Measurements from ENCODE around the gene DCAF5.
A peak's percentile ranks its signal among the peaks of the same experiment; 100 is the strongest.

DCAF5 gene

DNA sequence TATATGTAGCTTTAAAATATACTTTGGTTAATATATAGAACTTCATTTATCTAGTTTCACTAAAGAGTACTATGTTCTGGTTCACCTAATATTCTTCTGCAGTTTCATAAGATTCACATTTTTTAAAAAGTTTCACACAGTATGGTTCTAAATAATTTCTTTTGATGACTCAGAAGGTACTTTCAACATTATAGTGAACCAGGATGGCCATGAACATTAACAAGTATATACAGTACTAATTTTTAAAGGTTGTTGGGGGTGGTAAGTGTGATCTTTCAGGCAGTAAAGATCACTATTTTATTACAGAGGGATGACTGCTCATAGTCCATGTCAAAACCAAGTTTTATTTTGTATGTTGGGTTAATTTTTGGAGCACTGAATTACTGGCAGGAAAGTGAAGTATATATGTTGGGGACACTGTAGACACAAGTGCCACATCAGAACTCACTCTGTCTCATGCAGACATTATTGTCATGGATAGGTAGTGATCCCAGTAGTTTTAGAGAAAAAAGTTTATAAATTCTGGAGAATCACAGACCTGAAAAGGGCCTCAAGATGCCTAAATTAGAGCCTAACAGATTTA lies 60.0 kb downstream of the DCAF5 start:
- TF ChIP-seq, protein P1, sequence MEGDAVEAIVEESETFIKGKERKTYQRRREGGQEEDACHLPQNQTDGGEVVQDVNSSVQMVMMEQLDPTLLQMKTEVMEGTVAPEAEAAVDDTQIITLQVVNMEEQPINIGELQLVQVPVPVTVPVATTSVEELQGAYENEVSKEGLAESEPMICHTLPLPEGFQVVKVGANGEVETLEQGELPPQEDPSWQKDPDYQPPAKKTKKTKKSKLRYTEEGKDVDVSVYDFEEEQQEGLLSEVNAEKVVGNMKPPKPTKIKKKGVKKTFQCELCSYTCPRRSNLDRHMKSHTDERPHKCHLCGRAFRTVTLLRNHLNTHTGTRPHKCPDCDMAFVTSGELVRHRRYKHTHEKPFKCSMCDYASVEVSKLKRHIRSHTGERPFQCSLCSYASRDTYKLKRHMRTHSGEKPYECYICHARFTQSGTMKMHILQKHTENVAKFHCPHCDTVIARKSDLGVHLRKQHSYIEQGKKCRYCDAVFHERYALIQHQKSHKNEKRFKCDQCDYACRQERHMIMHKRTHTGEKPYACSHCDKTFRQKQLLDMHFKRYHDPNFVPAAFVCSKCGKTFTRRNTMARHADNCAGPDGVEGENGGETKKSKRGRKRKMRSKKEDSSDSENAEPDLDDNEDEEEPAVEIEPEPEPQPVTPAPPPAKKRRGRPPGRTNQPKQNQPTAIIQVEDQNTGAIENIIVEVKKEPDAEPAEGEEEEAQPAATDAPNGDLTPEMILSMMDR (conservative IDR thresholded peaks at IDR 0.05; ENCODE audit: low read length): no peak
- TF ChIP-seq EZH2phosphoT487 (IDR thresholded peaks at IDR 0.05; ENCODE audit: borderline replicate concordance): no peak
- no peaks in the 10 kb centered on the region for H3K9me3 ChIP-seq (ENCODE audit: insufficient read depth, low read depth, low read length)
- H3K4me3 ChIP-seq (ENCODE audit: low read length, poor library complexity, severe bottlenecking): no peak overlapping the region
- H3K36me3 ChIP-seq (ENCODE audit: insufficient read depth, low read length): peaks cover 55% of the 10 kb centered on the region
- no peaks in the 10 kb centered on the region for H3F3A ChIP-seq (ENCODE audit: low read depth)
- H4K20me1 ChIP-seq (ENCODE audit: insufficient read depth, low read length, poor library complexity, severe bottlenecking): peaks cover 3% of the 10 kb centered on the region
- no peak overlapping the region for H3K4me2 ChIP-seq (ENCODE audit: low read depth, low read length, poor library complexity, severe bottlenecking)
- H2AFZ ChIP-seq (ENCODE audit: low read length): no peak overlapping the region
- no peak overlapping the region for H3K9ac ChIP-seq (ENCODE audit: low read depth, low read length, poor library complexity, severe bottlenecking)
- H3K9me2 ChIP-seq (replicated peaks; ENCODE audit: low read depth, low read length): no peaks in the 10 kb centered on the region
- H3K79me2 ChIP-seq (ENCODE audit: insufficient read depth, low read length): no peaks in the 10 kb centered on the region
- no peaks in the 10 kb centered on the region for H3K27me3 ChIP-seq (ENCODE audit: insufficient read depth, low read length, poor library complexity, severe bottlenecking)
- peaks cover 9% of the 10 kb centered on the region for H3K4me1 ChIP-seq (ENCODE audit: insufficient read depth, low read length, poor library complexity, severe bottlenecking)

DNA sequence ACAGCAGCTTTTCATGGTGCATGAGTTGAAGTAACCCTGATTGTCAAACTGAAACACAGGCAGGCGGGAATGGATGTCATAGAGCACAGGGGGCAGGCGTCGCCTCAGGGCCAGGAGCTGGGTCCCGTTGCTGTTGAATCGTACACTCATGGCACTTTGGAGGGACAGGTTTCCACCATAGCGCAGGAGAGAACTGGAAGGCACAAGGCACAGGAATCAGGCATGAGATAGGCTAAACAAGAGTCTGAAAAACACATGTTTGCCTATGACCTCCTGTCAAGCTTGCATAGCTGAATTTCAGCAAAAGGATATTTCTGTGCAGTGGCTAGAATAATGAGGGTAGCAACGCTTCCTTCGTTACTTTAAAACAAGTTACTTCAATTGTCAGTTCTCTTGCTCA lies 61.2 kb downstream of the DCAF5 start:
- Histone ChIP-seq H3K4me2 (ENCODE audit: low read depth, low read length, poor library complexity, severe bottlenecking) (no peak overlapping the region), H3K4me3 (ENCODE audit: low read length, poor library complexity, severe bottlenecking) (no peak overlapping the region), H2AFZ (ENCODE audit: low read length) (no peak overlapping the region), H3K27me3 (ENCODE audit: insufficient read depth, low read length, poor library complexity, severe bottlenecking) (no peaks in the 10 kb centered on the region), H3K9ac (ENCODE audit: low read depth, low read length, poor library complexity, severe bottlenecking) (no peak overlapping the region), H3K79me2 (ENCODE audit: insufficient read depth, low read length) (no peaks in the 10 kb centered on the region), H4K20me1 (ENCODE audit: insufficient read depth, low read length, poor library complexity, severe bottlenecking) (peaks cover 3% of the 10 kb centered on the region), H3K9me3 (ENCODE audit: insufficient read depth, low read depth, low read length) (no peaks in the 10 kb centered on the region), H3K9me2 (replicated peaks; ENCODE audit: low read depth, low read length) (no peaks in the 10 kb centered on the region), H3K4me1 (ENCODE audit: insufficient read depth, low read length, poor library complexity, severe bottlenecking) (peaks cover 9% of the 10 kb centered on the region), H3F3A (ENCODE audit: low read depth) (no peaks in the 10 kb centered on the region), H3K36me3 (ENCODE audit: insufficient read depth, low read length) (peaks cover 67% of the 10 kb centered on the region)
- no peak for TF ChIP-seq EZH2phosphoT487 (IDR thresholded peaks at IDR 0.05; ENCODE audit: borderline replicate concordance)
- TF ChIP-seq, protein P1 (conservative IDR thresholded peaks at IDR 0.05; ENCODE audit: low read length): no peak

DNA sequence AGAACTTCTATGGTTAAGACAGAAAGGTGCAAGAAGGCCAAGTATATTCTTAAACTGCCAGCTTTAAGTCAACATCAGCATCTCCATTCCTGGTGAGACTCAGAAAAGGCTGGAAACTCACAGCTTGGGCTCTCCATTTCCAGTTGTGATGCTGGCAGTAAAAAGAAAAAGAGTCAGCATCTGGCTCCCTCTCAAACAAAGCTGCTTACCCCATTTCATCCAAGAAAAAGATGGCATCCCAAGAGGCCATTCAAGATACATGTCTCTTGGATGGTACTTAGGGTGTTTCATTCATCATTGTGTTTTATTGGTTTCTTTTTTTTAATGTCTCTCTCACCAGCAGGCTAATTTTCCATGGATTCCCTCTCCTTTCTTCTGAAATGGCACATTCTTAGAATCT lies 61.9 kb downstream of the DCAF5 start:
- H3K36me3 ChIP-seq (ENCODE audit: insufficient read depth, low read length): peaks cover 71% of the 10 kb centered on the region
- no peaks in the 10 kb centered on the region for H3F3A ChIP-seq (ENCODE audit: low read depth)
- H3K9ac ChIP-seq (ENCODE audit: low read depth, low read length, poor library complexity, severe bottlenecking): no peak overlapping the region
- H3K4me1 ChIP-seq (ENCODE audit: insufficient read depth, low read length, poor library complexity, severe bottlenecking): peaks cover 9% of the 10 kb centered on the region
- no peak for TF ChIP-seq EZH2phosphoT487 (IDR thresholded peaks at IDR 0.05; ENCODE audit: borderline replicate concordance)
- no peaks in the 10 kb centered on the region for H3K9me3 ChIP-seq (ENCODE audit: insufficient read depth, low read depth, low read length)
- H4K20me1 ChIP-seq (ENCODE audit: insufficient read depth, low read length, poor library complexity, severe bottlenecking): peaks cover 3% of the 10 kb centered on the region
- H3K9me2 ChIP-seq (replicated peaks; ENCODE audit: low read depth, low read length): no peaks in the 10 kb centered on the region
- H3K4me2 ChIP-seq (ENCODE audit: low read depth, low read length, poor library complexity, severe bottlenecking): no peak overlapping the region
- no peaks in the 10 kb centered on the region for H3K79me2 ChIP-seq (ENCODE audit: insufficient read depth, low read length)
- no peak overlapping the region for H2AFZ ChIP-seq (ENCODE audit: low read length)
- H3K4me3 ChIP-seq (ENCODE audit: low read length, poor library complexity, severe bottlenecking): no peak overlapping the region
- no peaks in the 10 kb centered on the region for H3K27me3 ChIP-seq (ENCODE audit: insufficient read depth, low read length, poor library complexity, severe bottlenecking)

DNA sequence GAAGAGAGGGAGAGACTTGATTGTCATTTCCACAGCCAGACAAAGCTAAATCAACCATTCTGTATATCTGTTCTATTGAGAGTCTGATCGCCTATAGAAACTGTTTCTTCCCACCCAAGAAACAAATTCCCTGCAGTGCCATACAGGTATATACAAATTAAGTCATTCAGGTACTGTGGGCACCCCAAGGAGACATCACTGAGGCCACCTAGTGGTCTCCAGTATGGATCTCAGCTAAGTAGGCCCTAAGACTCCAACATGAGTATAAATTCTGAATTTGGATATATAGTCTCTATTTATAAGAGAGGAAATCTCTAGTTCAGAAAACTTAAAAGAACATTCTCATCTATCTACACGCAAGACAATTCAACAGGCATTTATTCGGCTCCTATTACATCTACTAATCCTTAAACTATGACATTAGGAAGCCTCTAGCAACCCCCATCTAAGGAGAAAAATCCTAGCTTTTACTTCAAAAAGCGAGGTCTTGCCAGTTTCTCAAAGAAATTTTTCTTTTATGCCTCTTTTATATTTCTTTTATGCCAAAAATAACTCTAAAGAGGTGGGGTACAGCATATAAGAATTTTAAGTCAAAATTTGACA lies 62.6 kb downstream of the DCAF5 start:
- H3K4me1 ChIP-seq (ENCODE audit: insufficient read depth, low read length, poor library complexity, severe bottlenecking): peaks cover 9% of the 10 kb centered on the region
- no peak overlapping the region for H3K4me3 ChIP-seq (ENCODE audit: low read length, poor library complexity, severe bottlenecking)
- peaks cover 70% of the 10 kb centered on the region for H3K36me3 ChIP-seq (ENCODE audit: insufficient read depth, low read length)
- TF ChIP-seq EZH2phosphoT487 (IDR thresholded peaks at IDR 0.05; ENCODE audit: borderline replicate concordance): no peak
- TF ChIP-seq, protein P1 (conservative IDR thresholded peaks at IDR 0.05; ENCODE audit: low read length): peak; percentile 81
- no peaks in the 10 kb centered on the region for H3K79me2 ChIP-seq (ENCODE audit: insufficient read depth, low read length)
- H3K4me2 ChIP-seq (ENCODE audit: low read depth, low read length, poor library complexity, severe bottlenecking): no peak overlapping the region
- no peaks in the 10 kb centered on the region for H3K9me2 ChIP-seq (replicated peaks; ENCODE audit: low read depth, low read length)
- no peak overlapping the region for H2AFZ ChIP-seq (ENCODE audit: low read length)
- H3K27me3 ChIP-seq (ENCODE audit: insufficient read depth, low read length, poor library complexity, severe bottlenecking): no peaks in the 10 kb centered on the region
- H3K9ac ChIP-seq (ENCODE audit: low read depth, low read length, poor library complexity, severe bottlenecking): no peak overlapping the region
- no peaks in the 10 kb centered on the region for H3F3A ChIP-seq (ENCODE audit: low read depth)
- no peaks in the 10 kb centered on the region for H4K20me1 ChIP-seq (ENCODE audit: insufficient read depth, low read length, poor library complexity, severe bottlenecking)
- H3K9me3 ChIP-seq (ENCODE audit: insufficient read depth, low read depth, low read length): no peaks in the 10 kb centered on the region
